K562 (cell line): ENCODE measurements around the gene C4A. TPM values are rescaled to one million over a fixed set of nuclear protein-coding genes. Genes with fewer than 3 reads are reported as not detected.
A peak's percentile ranks its signal among the peaks of the same experiment; 100 is the strongest.

Experiments
- ATAC-seq: fragments of 200-7000 bp; cut with Tn5 transposase; 3 replicates; pipeline ENCODE4 v1.9.1; 2020; ENCODE audit warnings: moderate library complexity
- BruUV-seq: library from RNA; stranded (reverse); fragments of 400-500 nt; replicated peaks from 2 replicates; lab custom pipeline; 2021; lab: Mats Ljungman, UMichigan
- CTCF ChIA-PET: fragments of 300-600 bp; formaldehyde crosslinking; extraction: SDS; loops from one replicate; lab custom pipeline; 2021; ENCODE audit warnings: low intra/inter-chr PET ratio; lab: Yijun Ruan, JAX
- POLR2A ChIA-PET: fragments of 300-600, 350-650 bp; sonication (Branson Sonifier 250); formaldehyde crosslinking; extraction: SDS; loops from one replicate; lab custom pipeline; 2021; ENCODE audit warnings: antibody characterized with exemption, inconsistent platforms; lab: Yijun Ruan, JAX
- DNase-seq, 4 experiments: peaks; one replicate each; pipeline versions ENCODE4 v3.0.0 to v3.0.0-alpha.2; 2011 to 2018; ENCODE audit warnings: low spot score in 3 of 4, mixed read lengths in 3 of 4; ENCODE audit errors: extremely low read depth in 1 of 4
- FAIRE-seq: peaks from 2 replicates; lab custom pipeline; 2011; peaks lifted over from hg19 to GRCh38; lab: Jason Lieb, UNC
- H2AFZ ChIP-seq: 2 replicates; pipeline ENCODE4 v1.6.0; 2011; ENCODE audit warnings: low read depth, low read length, control low read depth, inconsistent platforms
- H3K27ac ChIP-seq: fragments of 200-600 bp; 3 replicates; pipeline ENCODE4 v1.8.0; 2011; ENCODE audit warnings: low read depth, mild to moderate bottlenecking, control low read depth, inconsistent platforms, low read length, moderate library complexity, mixed read lengths; ENCODE audit errors: extremely low read depth
- H3K27me3 ChIP-seq, 2 experiments: fragments of 300-600 bp in 1 of 2; 2 replicates in 1 of 2; 3 replicates in 1 of 2; pipeline versions ENCODE4 v1.6.0 to v1.8.0; 2011; ENCODE audit warnings: inconsistent platforms in 2 of 2, low read length in 2 of 2, mild to moderate bottlenecking in 1 of 2, mixed read lengths in 1 of 2, moderate library complexity in 1 of 2; ENCODE audit not compliant: control insufficient read depth in 2 of 2, insufficient read depth in 2 of 2
- H3K36me3 ChIP-seq: fragments of 300-600 bp; 3 replicates; pipeline ENCODE4 v1.8.0; 2011; ENCODE audit warnings: mild to moderate bottlenecking, low read length, inconsistent platforms; ENCODE audit not compliant: control insufficient read depth, insufficient read depth
- H3K4me1 ChIP-seq, 2 experiments: fragments of 200-600 bp in 1 of 2; replicated peaks in 1 of 2; 2 replicates in 1 of 2; 3 replicates in 1 of 2; pipeline versions ENCODE4 v1.5.1 to v1.8.0; 2011; ENCODE audit warnings: inconsistent platforms in 2 of 2, low read length in 2 of 2, mild to moderate bottlenecking in 1 of 2, mixed read lengths in 1 of 2, moderate library complexity in 1 of 2; ENCODE audit not compliant: control insufficient read depth in 2 of 2, insufficient read depth in 2 of 2
- H3K4me2 ChIP-seq: 2 replicates; pipeline ENCODE4 v1.6.1; 2011; ENCODE audit warnings: low read length, control low read depth, inconsistent platforms, mixed read lengths; ENCODE audit not compliant: insufficient read depth
- H3K4me3 ChIP-seq: fragments of 200-600 bp; sonication (generic), shearing (Covaris generic); 2 replicates; pipeline ENCODE4 v1.5.1; 2016; ENCODE audit warnings: control low read depth, inconsistent platforms
- H3K79me2 ChIP-seq: fragments of 200-600 bp; 3 replicates; pipeline ENCODE4 v1.8.0; 2011; ENCODE audit warnings: low read length, inconsistent platforms; ENCODE audit not compliant: control insufficient read depth, insufficient read depth
- H3K9ac ChIP-seq, 2 experiments: 2 replicates each; pipeline versions ENCODE4 v1.6.0 to v1.6.1; 2011; ENCODE audit warnings: low read depth in 2 of 2, low read length in 2 of 2, control low read depth in 1 of 2, inconsistent platforms in 1 of 2, mild to moderate bottlenecking in 1 of 2, mixed read lengths in 1 of 2; ENCODE audit not compliant: insufficient read depth in 1 of 2
- H3K9me1 ChIP-seq: one replicate; pipeline ENCODE4 v1.6.0; 2011; ENCODE audit warnings: inconsistent platforms, mild to moderate bottlenecking, low read length, moderate library complexity; ENCODE audit not compliant: control insufficient read depth, insufficient read depth
- H3K9me3 ChIP-seq: replicated peaks from 2 replicates; pipeline ENCODE4 v1.5.1; 2011; ENCODE audit warnings: low read depth, low read length, inconsistent platforms; ENCODE audit not compliant: control insufficient read depth, insufficient read depth
- H4K20me1 ChIP-seq: replicated peaks from 2 replicates; pipeline ENCODE4 v1.6.1; 2011; ENCODE audit warnings: low read length, inconsistent platforms, mixed read lengths; ENCODE audit not compliant: control insufficient read depth, insufficient read depth
- BCL6 ChIP-seq: fragments of 250-450 bp; sonication (Bioruptor Pico); IDR thresholded peaks from 2 replicates; pipeline ENCODE4 v1.4.0; 2020
- SMARCA4 ChIP-seq: fragments of 450-650 bp; IDR thresholded peaks from 2 replicates; pipeline ENCODE4 v1.6.1; 2016
- ZFP30 ChIP-seq: fragments of 250-450 bp; sonication (Bioruptor Pico); IDR thresholded peaks from 2 replicates; pipeline ENCODE4 v1.8.0; 2022; ENCODE audit warnings: moderate library complexity, mild to moderate bottlenecking, inconsistent platforms, borderline replicate concordance
- ZNF263 ChIP-seq: sonication (generic); formaldehyde crosslinking; IDR thresholded peaks from 2 replicates; pipeline ENCODE4 v1.8.0; 2022; ENCODE audit warnings: mild to moderate bottlenecking, missing genetic modification reagents, borderline replicate concordance
- ZNF75A ChIP-seq: fragments of 450-650 bp; formaldehyde crosslinking; IDR thresholded peaks from 2 replicates; pipeline ENCODE4 v1.4.0; 2020; ENCODE audit warnings: mild to moderate bottlenecking
- WGBS: fragments of 100-300 bp; shearing (Covaris generic); methylation state at CpG from one replicate; pipeline ENCODE4 v1.1.6; 2016; ENCODE audit warnings: low coverage, mixed read lengths; ENCODE audit not compliant: insufficient coverage; ENCODE audit errors: missing lambda C conversion rate; 5-methylcytosine and 5-hydroxymethylcytosine counted together
- in situ Hi-C: fragments of 300-500 bp; cut with MboI; formaldehyde crosslinking; loops from 4 replicates; pipeline ENCODE4 v1.15.0; 2018; ENCODE audit warnings: inconsistent platforms, mixed read lengths
- intact Hi-C: fragments of 100-400 bp; cut with micrococcal nuclease; formaldehyde crosslinking; loops from 2 replicates; pipeline ENCODE4 v1.14.2; 2022
- polyA plus RNA-seq, 8 experiments: library from polyadenylated mRNA; depleted of rRNA in 4 of 8; stranded (reverse) in 5 of 8; unstranded in 3 of 8; fragments of >200 nt; fragmentation: Nextera tagmentation in 2 of 8; fragmentation: Illumina TruSeq in 1 of 8; extraction: Ambion mirVana in 2 of 8; extraction: Trizol in 1 of 8; gene quantifications; 2 replicates each; pipeline versions ENCODE4 v1.2.1 to v1.2.3, GENCODE V29; 2011 to 2014; ENCODE audit warnings: inconsistent platforms in 1 of 8, missing spikeins in 1 of 8
- total RNA-seq, 7 experiments: library from RNA; depleted of rRNA in 6 of 7; stranded (reverse); fragments of >200 nt in 6 of 7; fragmentation: Illumina TruSeq in 2 of 7; extraction: Trizol in 2 of 7; gene quantifications; 2 replicates each; pipeline versions ENCODE4 v1.2.1 to v1.2.3, GENCODE V29; 2011 to 2021; ENCODE audit warnings: low replicate concordance in 1 of 7
- TF ChIP-seq, protein P1 (sequence below): fragments of 250-450 bp; sonication (Bioruptor Pico); IDR thresholded peaks from 2 replicates; pipeline ENCODE4 v1.5.0; 2020; ENCODE audit warnings: mild to moderate bottlenecking, borderline replicate concordance
- TF ChIP-seq, protein P2 (sequence below): fragments of 150-350 bp; IDR thresholded peaks from 2 replicates; pipeline ENCODE4 v1.6.1; 2014; ENCODE audit warnings: low read depth, mild to moderate bottlenecking, low read length, borderline replicate concordance
- TF ChIP-seq, protein P3 (sequence below): sonication (generic); formaldehyde crosslinking; IDR thresholded peaks from 2 replicates; pipeline ENCODE4 v1.8.0; 2022; ENCODE audit warnings: missing genetic modification reagents, mild to moderate bottlenecking, borderline replicate concordance
- TF ChIP-seq, protein P4 (sequence below), 2 experiments: IDR thresholded peaks in 1 of 2; conservative IDR thresholded peaks in 1 of 2; 2 replicates each; pipeline ENCODE4 v1.6.1; 2016; ENCODE audit warnings: low read depth in 2 of 2, mild to moderate bottlenecking in 1 of 2, missing compliant biosample characterization in 1 of 2, missing genetic modification characterization in 1 of 2, moderate library complexity in 1 of 2

Gene C4A
- total and polyA plus RNA-seq, 9 of the 15 experiments (the other 6 are each of a cell fraction or from before 2014, with no cell fraction given): 0.27 to 7.6 (median 5.0) TPM

DNA sequence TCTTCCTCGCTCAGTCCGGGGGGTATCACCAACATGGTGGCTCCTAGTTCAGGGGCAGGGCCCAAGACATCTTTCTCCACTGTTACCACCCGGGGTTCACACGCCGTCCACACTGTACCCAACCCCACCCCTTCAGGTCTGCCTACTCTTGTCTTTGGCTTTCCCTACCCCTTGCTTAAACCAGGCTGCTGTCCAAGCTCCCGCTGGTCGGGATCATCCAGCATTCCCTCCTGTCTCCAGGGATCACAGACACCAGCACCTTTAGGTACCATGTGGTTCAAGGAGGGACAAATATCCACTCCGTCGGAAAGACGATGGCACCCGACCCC lies 23.5 kb upstream of the C4A start:
- Histone ChIP-seq H3K27me3 (no peaks in the 10 kb centered on the region), H3K9me3 (no peaks in the 10 kb centered on the region), H2AFZ (peak overlapping the region; percentile 94), H3K9ac (peak overlapping the region; percentile 96 to 97), H3K4me1 (peaks cover 4 to 17% of the 10 kb centered on the region in 2 experiments; a peak in 4 of 5 replicates), H4K20me1 (no peaks in the 10 kb centered on the region), H3K4me2 (peak overlapping the region; percentile 100), H3K27ac (peak overlapping the region; percentile 87), H3K36me3 (peaks cover 74% of the 10 kb centered on the region), H3K4me3 (peak overlapping the region; percentile 97), H3K9me1 (no peaks in the 10 kb centered on the region), H3K79me2 (peaks cover 40% of the 10 kb centered on the region)
- DNase-seq (peak in 1 of 4 experiments; percentile 62), FAIRE-seq (no peak), ATAC-seq (peak; percentile 12)
- no TSS peak for BruUV-seq
- intact Hi-C loops (loop anchor here (2.0 to 5.0 kb wide), 2 partner anchors 41 to 56 kb away; partner anchors contain the start of gene ZBTB12), in situ Hi-C loops (loop anchor here (10.0 kb wide), 1 partner anchor 86 kb away; no protein-coding TSS in a partner anchor)
- CTCF ChIA-PET: interaction anchor here (0.6 kb wide), 1 partner anchor 375 kb away, joined by 3 read pairs; no protein-coding TSS in a partner anchor
- under 1% methylated on average over 11 of the region's 11 CpGs for WGBS
- POLR2A ChIA-PET: interaction anchor here (0.6 to 4.8 kb wide), 6 partner anchors 9 to 306 kb away, joined by 3 to 74 read pairs (median 6); partner anchors contain the start of genes BAG6, CFB and DXO
- TF ChIP-seq, protein P1, sequence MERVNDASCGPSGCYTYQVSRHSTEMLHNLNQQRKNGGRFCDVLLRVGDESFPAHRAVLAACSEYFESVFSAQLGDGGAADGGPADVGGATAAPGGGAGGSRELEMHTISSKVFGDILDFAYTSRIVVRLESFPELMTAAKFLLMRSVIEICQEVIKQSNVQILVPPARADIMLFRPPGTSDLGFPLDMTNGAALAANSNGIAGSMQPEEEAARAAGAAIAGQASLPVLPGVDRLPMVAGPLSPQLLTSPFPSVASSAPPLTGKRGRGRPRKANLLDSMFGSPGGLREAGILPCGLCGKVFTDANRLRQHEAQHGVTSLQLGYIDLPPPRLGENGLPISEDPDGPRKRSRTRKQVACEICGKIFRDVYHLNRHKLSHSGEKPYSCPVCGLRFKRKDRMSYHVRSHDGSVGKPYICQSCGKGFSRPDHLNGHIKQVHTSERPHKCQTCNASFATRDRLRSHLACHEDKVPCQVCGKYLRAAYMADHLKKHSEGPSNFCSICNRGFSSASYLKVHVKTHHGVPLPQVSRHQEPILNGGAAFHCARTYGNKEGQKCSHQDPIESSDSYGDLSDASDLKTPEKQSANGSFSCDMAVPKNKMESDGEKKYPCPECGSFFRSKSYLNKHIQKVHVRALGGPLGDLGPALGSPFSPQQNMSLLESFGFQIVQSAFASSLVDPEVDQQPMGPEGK (CRISPR knock-in tag): no peak
- TF ChIP-seq SMARCA4 (0 out of 2 replicates have a peak, but pooled peaks have one; percentile 26), ZNF75A (CRISPR knock-in tag) (peak; percentile 51; the same call in 1 of the 2 replicates), ZNF263 (0 out of 2 replicates have a peak, but pooled peaks have one; percentile 50), ZFP30 (CRISPR knock-in tag) (no peak), BCL6 (no peak)
- TF ChIP-seq, protein P2, sequence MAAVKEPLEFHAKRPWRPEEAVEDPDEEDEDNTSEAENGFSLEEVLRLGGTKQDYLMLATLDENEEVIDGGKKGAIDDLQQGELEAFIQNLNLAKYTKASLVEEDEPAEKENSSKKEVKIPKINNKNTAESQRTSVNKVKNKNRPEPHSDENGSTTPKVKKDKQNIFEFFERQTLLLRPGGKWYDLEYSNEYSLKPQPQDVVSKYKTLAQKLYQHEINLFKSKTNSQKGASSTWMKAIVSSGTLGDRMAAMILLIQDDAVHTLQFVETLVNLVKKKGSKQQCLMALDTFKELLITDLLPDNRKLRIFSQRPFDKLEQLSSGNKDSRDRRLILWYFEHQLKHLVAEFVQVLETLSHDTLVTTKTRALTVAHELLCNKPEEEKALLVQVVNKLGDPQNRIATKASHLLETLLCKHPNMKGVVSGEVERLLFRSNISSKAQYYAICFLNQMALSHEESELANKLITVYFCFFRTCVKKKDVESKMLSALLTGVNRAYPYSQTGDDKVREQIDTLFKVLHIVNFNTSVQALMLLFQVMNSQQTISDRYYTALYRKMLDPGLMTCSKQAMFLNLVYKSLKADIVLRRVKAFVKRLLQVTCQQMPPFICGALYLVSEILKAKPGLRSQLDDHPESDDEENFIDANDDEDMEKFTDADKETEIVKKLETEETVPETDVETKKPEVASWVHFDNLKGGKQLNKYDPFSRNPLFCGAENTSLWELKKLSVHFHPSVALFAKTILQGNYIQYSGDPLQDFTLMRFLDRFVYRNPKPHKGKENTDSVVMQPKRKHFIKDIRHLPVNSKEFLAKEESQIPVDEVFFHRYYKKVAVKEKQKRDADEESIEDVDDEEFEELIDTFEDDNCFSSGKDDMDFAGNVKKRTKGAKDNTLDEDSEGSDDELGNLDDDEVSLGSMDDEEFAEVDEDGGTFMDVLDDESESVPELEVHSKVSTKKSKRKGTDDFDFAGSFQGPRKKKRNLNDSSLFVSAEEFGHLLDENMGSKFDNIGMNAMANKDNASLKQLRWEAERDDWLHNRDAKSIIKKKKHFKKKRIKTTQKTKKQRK: no peak
- TF ChIP-seq, protein P3, sequence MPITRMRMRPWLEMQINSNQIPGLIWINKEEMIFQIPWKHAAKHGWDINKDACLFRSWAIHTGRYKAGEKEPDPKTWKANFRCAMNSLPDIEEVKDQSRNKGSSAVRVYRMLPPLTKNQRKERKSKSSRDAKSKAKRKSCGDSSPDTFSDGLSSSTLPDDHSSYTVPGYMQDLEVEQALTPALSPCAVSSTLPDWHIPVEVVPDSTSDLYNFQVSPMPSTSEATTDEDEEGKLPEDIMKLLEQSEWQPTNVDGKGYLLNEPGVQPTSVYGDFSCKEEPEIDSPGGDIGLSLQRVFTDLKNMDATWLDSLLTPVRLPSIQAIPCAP (CRISPR knock-in tag): no peak
- TF ChIP-seq, protein P4, sequence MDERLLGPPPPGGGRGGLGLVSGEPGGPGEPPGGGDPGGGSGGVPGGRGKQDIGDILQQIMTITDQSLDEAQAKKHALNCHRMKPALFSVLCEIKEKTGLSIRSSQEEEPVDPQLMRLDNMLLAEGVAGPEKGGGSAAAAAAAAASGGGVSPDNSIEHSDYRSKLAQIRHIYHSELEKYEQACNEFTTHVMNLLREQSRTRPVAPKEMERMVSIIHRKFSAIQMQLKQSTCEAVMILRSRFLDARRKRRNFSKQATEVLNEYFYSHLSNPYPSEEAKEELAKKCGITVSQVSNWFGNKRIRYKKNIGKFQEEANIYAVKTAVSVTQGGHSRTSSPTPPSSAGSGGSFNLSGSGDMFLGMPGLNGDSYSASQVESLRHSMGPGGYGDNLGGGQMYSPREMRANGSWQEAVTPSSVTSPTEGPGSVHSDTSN (CRISPR knock-in tag; IDR thresholded peaks at IDR 0.05; ENCODE audit: low read depth): no peak
- TF ChIP-seq, protein P4 (tag; conservative IDR thresholded peaks at IDR 0.05; ENCODE audit: low read depth): no peak
